Neural progenitor cell (in vitro differentiated cells): Measurements from ENCODE around the gene EDIL3.

Experiments
- CTCF ChIP-seq: fragments of 200-600 bp; sonication (generic); IDR thresholded peaks from 2 replicates; pipeline ENCODE4 v1.5.1; 2017; ENCODE audit warnings: antibody characterized with exemption, mild to moderate bottlenecking
- EZH2 ChIP-seq: fragments of 200-600 bp; sonication (generic); IDR thresholded peaks from 2 replicates; pipeline ENCODE4 v1.6.1; 2017; ENCODE audit warnings: antibody characterized with exemption, mild to moderate bottlenecking, moderate library complexity

GRCh38 chr5:84364043-84364442, 20.6 kb downstream of the EDIL3 start:
- TF ChIP-seq EZH2 = no peak
- no peak for TF ChIP-seq CTCF
